Left renal pelvis (tissue), 4 donors: ENCODE measurements around the gene BTBD9. TPM values are rescaled to one million over a fixed set of nuclear protein-coding genes. Genes with fewer than 3 reads are reported as not detected.

ENCODE experiments used
- DNase-seq, 4 donors: peaks; one replicate each; pipeline ENCODE4 v3.0.0-alpha.2; 2013; ENCODE audit warnings: low read depth in 4 of 4, low spot score in 3 of 4
- polyA plus RNA-seq, 4 donors: library from polyadenylated mRNA; unstranded; fragments of 120-200 nt; gene quantifications; one replicate each; pipeline ENCODE4 v1.2.1, GENCODE V29; 2013; ENCODE audit not compliant: insufficient read length in 4 of 4

BTBD9 gene
- polyA plus RNA-seq, 4 donors = 12.0 to 15.9 (median 12.5) TPM

GRCh38 chr6:38172739-38173410 lies 466.9 kb downstream of the BTBD9 start:
- DNase-seq = no peak

GRCh38 chr6:38171997-38172738 lies 467.6 kb downstream of the BTBD9 start:
- no peak for DNase-seq

- no peak for DNase-seq
These were observed 468.9 kb downstream of the BTBD9 start for GRCh38 chr6:38170666-38171355.

DNA sequence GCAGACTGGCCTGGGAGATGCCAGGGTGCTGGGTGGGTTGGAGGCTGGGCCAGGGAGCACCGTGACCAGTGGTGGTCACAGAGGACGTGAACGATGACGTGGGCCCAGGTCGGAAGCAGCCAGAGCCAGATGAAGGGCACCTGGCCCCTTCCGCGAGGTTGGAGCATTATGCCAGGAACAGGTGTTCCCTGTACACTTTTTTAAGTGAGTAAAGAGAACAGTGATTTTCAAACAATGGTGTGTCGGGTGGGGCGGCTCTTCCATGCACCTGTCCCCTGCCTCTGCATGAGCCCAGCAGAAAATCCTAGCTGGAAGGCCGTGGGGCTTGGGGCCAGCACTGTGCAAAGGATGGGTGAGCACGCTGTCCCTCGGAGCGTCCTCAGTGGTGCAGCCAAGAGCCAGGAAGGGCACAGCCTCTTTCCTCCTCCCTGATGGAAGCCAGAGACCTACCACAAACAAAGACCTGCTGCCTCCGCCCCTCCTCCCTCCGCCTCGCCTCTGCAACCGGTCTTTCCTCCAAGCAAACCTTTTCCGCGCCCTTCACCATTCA lies 469.7 kb downstream of the BTBD9 start:
- DNase-seq = no peak

DNA sequence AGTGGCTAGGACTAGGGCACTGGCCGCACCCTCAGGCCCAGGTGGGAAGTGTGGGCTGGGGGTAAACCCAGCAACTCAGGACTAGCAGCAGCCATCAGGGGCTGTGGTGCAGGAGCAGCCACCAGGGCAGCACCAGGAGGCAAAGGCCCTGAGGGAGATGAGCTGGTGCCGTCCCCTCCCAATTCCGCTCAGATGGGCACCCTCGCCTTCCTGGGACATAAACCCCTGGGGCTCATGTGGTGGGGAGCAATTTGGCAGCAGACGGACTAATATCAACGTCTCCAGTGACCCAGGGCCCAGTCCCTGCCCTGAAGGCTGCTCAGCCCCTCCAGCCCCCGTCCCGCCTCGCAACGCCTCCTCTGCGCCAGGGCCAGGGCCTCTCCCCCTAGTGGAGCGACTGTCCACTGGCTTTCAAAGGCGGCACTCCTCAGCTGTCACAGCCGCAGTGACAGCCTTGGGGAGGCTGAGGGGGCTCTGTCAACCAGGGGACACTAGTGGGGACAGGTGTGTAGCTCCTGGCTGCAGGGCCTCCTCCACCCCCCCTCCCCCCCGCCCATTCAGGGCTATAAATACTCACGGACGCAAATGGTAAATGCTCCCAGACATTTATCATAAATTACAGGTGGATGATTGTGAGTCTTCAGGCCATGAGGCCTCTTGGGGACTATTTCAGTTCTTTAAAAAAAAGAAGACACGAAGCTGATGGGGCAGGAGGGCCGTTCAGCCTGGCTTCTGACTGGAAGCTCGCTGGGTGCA lies 470.3 kb downstream of the BTBD9 start:
- no peak for DNase-seq

DNA sequence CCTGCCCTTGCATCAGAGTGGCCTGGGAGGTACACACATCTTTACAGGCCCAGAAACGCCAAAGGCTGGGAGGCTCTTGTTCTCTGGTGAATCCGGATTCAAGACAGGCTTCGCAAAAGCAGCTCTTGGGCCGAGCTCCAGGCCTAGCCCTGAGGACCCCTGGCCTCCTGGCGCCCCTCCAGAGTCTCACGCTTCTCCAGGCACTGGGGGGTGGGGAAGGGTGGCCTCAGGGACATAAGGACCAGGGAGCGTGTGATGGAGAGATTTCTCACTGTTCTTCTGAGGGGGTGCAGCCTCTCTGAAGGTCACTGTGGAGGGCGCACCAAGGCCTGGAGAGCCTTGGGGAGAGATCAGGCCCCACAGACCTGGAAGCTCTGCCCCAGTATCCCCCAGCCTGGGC lies 471.0 kb downstream of the BTBD9 start:
- DNase-seq = no peak

- DNase-seq = no peak
These were observed 471.6 kb downstream of the BTBD9 start for GRCh38 chr6:38168126-38168525.

DNA sequence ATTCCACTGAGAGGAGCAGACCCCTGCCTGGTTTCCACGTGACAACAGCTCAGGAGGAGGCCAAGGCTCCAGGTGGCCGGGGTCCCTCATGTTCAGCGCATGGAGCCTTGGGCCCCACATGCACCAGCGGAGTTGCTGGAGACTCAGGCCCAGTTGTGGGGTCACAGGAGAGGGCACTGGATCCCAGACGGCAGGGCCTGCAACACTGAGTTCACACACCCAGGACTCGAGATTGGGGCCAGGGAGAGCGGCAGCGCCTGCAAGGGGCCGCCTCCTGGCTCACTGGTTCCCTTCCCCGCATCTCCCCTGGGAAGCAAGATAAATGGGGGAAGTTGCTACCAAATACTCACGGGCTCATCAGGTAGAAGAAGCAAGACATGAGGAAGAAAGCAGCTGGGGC lies 472.1 kb downstream of the BTBD9 start:
- DNase-seq = no peak

- no peak for DNase-seq
These were observed 473.1 kb downstream of the BTBD9 start for GRCh38 chr6:38166411-38167240.

DNA sequence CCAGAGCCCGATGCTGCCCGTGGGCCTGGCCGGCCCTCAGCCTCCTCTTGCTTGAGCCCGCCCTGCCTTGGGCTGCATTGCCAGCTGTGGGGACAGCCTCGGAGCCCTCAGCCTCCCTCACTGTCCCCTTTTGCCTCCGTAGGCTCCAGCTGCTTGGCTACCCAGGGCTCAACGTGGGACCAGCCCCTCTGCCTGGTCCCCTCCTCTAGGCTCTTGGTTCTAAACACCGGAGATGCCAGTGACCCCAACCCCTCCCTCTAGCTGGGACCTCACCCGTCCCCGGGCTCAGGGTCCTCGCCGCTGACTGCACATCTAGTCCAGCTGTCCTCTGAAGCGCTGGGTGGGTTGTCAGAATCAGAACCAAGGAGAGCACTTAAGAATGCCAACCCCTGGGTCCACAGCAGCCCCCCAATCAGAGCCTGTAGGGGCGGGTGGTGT lies 475.0 kb downstream of the BTBD9 start:
- DNase-seq = no peak

DNA sequence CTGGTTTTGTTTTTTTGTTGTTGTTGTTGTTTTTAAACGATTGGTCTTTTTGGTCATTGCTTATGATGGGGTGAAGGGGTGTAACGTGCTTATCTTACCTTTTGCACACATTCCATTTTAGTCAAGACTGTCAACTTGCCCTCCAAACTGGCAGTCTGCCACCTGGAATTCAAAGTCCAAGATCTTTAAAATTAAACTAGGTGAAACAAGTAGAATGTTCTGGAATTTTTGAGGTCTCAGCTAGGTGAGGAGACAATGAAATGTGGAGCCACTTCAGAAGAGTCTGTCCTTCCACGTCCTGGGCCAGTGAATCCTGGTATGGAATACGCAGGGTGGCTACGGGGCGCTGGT lies 475.6 kb downstream of the BTBD9 start:
- DNase-seq = no peak

DNA sequence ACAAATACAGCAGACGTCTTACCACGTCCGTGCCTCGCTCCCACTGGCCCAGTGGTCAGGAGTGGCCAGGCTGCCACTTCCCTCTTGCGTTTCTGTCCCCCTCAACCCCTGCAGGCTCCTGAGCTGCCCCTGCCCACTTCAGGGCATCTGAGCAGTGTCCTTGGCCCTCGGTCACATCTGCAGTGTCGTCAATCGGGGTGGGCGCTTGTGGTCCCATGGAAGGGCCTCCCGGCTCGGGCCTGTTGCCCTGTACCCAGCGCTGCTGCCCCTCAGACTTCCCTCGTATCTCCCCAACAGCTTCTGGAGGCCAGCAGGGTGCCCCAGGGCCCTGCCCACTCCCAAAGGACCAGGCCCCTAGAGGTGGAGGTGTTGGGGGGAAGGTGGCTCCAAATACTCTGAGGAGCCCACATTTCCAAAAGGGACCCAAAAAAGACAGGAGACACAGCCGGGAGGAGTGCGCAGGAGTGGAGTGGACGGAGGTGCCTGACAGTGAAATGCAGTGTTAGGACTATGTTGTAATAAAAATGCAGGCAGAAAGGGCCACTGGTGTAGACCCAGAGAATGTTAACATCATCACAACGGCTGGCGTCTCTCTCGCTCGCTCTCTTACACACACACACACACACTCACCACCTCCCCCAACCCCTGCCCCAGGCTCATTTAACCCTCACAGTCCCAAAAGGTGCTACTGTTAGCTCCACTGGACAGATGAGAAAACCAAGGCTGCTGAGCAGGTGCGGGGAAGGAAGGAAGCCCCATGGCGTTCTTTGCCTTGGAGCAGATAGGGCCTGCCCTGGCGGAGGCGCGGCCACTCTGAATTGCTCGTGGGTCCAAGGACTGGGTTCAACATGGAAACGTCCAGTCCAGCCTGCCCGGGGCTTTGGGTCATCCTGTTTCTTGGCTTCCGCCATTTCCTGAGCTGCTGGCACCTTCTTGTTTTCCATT lies 476.3 kb downstream of the BTBD9 start:
- DNase-seq = no peak

DNA sequence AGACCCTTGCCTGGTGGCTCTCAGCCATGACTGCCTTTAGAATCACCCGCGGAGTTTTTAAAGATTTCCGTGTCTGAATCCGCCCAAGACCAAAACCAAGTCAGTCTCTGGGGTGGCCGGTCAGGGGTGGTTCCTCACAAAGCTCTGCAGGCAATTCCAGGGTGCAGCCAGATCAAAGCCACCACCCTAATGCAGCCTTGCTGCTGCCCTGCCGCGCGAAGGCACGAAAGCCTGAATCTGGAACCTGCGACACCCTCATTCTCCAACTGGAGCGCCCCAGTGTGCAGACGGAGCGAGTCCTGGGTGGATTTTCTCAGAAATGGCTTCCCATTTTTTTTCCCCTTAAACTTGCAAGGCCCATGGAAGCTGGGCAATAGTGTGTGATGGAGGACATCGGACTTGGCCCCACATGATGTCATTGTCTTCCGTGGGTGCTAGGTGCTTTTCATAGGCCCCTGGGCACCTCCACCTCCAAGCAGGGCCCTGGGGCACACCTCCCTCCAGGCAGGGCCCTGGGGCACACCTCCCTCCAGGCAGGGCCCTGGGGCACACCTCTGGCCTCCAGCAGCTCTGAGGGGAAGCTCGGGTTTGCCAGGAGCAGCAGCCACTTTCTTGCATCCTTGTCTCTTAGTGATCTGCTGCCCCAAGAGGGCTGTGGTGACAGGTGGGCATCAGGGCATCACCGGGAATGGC lies 477.1 kb downstream of the BTBD9 start:
- DNase-seq = no peak

DNA sequence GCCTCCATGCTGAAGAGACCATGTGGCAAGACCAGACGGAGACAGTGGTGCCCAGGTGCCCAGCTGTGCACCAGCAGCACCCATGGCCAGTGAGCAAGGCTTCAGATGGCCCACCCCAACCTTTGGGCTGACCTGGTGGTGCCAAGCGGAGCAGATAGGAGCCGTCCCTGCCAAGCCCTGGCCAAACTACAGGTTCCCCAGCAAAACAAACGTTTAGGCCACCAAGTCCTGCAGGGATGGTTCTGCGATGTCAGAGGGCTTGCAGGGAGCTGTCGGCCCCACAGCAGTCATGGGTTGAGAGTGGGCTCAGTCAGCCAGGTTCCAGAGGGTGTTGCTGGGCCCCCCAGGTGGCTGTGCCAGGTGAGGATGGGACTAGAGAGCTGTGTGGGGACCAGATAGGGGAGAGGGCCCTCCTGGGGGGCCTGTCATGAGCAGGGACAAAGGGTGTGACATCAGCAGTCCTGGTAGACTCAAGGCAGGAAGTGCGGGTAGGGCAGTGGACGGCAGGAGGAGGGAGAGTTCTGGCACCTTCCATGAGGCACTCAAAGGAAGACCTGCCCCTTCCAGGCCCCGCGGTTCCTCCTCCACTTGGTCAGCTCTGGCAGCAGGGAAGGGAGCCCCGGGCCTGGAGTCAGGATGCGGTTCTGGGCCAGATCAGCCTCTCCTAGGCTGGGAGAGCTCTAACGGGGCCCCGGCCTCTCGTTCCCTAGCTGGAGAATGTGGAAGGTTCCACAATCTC lies 477.8 kb downstream of the BTBD9 start:
- no peak for DNase-seq

DNA sequence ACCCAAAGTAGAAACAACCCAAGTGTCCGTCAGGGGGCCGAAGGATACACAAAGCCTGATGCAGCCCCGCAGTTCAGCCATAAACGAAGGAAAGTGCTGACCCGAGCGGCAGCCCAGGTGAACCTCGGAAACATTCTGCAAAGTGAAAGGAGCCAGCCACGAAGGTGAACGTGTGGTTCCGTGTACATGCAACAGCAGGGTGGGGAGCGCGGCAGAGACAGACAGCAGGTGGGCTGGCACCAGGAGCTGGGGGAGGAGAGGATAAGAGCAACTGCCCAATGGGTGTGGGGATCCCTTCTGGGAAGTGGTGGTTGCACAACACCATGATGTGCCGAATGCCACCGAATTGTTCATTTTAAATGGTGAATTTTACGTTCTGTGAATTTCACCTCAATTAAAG lies 478.4 kb downstream of the BTBD9 start:
- no peak for DNase-seq

DNA sequence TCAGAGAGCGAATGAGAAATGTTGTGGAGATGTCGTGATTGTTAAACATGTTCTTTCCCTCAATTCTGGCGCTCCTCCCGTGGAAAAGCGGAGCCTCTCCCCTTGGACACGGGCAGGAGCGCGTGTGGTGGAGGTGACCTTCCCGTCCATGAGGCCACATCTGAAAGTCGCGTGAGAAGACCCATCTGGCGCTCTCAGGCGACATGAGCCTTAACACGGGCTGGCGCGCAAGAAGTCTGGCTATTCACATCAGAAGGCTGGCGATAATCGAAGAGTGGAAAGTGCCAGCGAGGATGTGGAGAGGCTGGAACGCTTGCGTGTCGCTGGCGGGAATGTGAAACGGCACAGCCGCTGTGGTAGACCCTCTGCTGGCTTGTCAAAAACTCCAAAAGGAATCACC lies 478.9 kb downstream of the BTBD9 start:
- no peak for DNase-seq

GRCh38 chr6:38159596-38159995 lies 480.1 kb downstream of the BTBD9 start:
- DNase-seq = no peak
